ENCODE measurements around the gene GRHPR. TPM values are rescaled to one million over a fixed set of nuclear protein-coding genes. Genes with fewer than 3 reads are reported as not detected.
A peak's percentile ranks its signal among the peaks of the same experiment; 100 is the strongest.

GRHPR gene
- polyA plus RNA-seq, 3 donors from 2014 or later: 78.3 to 141 (median 84.9) TPM

DNA sequence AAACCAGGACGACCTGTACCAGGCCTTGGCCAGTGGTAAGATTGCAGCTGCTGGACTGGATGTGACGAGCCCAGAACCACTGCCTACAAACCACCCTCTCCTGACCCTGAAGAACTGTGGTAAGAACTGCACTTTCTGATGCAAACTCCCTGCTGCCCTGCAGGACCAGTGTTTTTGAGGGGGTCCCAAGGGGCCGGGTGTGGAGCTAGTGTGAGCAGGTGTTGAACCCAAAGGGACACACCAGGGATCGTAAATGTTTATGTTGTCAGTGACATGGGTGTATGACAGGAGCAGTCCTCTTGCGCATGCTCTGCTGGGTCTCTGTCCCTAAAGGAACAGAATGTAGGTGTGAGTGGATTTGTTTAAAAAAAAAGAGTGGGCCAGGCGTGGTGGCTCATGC, 9.5 kb downstream of the GRHPR start:
- DNase-seq: no peak
- Mint-ChIP-seq H3K4me3 (no peak overlapping the region), H3K27me3 (ENCODE audit: low read depth in 3 of 3) (peaks cover 0 to 2% (median 0%) of the 10 kb centered on the region in 3 donors), H3K4me1 (peaks cover 8% of the 10 kb centered on the region in 2 donors), H3K36me3 (peaks cover 2 to 16% (median 3%) of the 10 kb centered on the region in 3 donors), H3K9me3 (no peaks in the 10 kb centered on the region), H3K27ac (peak overlapping the region in 3 of 6 donors; percentile 45 to 77 (median 62))

DNA sequence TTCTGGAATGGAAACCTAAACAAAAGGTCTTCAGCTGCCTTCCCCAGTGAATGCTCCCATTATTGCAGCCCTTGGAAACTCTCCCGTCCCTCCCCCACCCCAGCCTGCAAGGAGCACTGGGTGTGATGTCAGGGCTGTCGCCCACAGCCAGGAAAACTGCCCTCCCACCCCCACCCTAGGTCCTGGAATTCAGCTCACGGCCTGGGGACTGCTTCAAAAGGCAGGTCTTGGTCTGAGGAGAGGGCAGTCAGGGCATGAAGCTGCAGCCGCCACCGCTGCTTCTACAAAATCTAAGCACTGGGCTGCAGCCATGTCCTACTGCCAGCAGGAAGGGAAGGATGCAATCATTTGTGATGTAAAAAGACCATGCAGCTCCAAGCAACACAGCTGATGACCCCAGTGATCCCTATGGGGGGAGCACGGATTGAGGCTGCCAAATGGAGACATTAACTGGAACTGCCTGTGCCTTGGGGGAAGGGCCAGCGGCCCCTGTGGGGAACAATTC, 11.4 kb downstream of the GRHPR start:
- Mint-ChIP-seq H3K4me1 (peaks cover 8% of the 10 kb centered on the region in 2 donors), H3K27ac (no peak overlapping the region), H3K9me3 (no peaks in the 10 kb centered on the region), H3K36me3 (peaks cover 0 to 13% (median 5%) of the 10 kb centered on the region in 3 donors), H3K27me3 (ENCODE audit: low read depth in 3 of 3) (peaks cover 0 to 2% (median 0%) of the 10 kb centered on the region in 3 donors), H3K4me3 (no peak overlapping the region)
- DNase-seq: no peak

DNA sequence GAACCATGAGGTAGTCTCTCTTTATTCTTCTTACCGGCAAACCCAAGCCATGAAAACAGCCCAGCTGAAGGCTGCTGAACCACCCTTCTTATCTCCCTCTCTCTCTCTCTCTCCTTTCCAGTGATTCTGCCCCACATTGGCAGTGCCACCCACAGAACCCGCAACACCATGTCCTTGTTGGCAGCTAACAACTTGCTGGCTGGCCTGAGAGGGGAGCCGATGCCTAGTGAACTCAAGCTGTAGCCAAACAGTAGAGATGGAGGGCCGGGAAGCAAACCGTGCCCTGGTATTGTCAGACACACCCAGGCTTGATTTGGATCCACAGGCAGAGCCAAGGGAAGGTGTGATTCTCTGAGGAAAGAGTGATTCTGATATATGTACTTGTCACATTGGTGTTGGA, 14.0 kb downstream of the GRHPR start:
- DNase-seq: no peak
- peak overlapping the region in 1 of 6 donors; percentile 19 for H3K27ac Mint-ChIP-seq
- H3K4me1 Mint-ChIP-seq: peaks cover 8% of the 10 kb centered on the region in 2 donors
- H3K36me3 Mint-ChIP-seq: peaks cover 0 to 23% (median 5%) of the 10 kb centered on the region in 3 donors
- peaks cover 0 to 2% (median 0%) of the 10 kb centered on the region in 3 donors for H3K27me3 Mint-ChIP-seq (ENCODE audit: low read depth in 3 of 3)
- no peak overlapping the region for H3K4me3 Mint-ChIP-seq
- no peaks in the 10 kb centered on the region for H3K9me3 Mint-ChIP-seq

DNA sequence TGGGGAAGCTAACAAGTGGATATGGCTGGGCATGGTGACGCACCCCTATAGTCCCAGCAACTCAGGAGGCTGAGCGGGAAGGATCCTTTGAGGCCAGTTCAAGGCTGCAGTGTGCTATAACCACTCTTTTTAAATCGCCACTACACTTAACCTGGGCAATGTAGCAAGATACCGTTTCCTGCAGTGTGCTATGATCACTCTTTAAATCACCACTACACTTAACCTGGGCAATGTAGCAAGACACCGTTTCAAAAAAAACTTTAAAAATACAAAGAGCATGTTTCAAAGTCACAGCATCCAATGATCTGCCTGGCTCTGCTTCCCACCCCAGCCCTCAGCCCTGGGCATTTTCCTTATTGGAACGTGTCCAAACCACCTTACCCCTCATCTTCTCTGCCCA, 14.5 kb downstream of the GRHPR start:
- peaks cover 8% of the 10 kb centered on the region in 2 donors for H3K4me1 Mint-ChIP-seq
- no peaks in the 10 kb centered on the region for H3K9me3 Mint-ChIP-seq
- peaks cover 0 to 27% (median 5%) of the 10 kb centered on the region in 3 donors for H3K36me3 Mint-ChIP-seq
- peaks cover 0 to 2% (median 0%) of the 10 kb centered on the region in 3 donors for H3K27me3 Mint-ChIP-seq (ENCODE audit: low read depth in 3 of 3)
- peak overlapping the region in 1 of 6 donors; percentile 29 for H3K27ac Mint-ChIP-seq
- no peak for DNase-seq
- H3K4me3 Mint-ChIP-seq: no peak overlapping the region

DNA sequence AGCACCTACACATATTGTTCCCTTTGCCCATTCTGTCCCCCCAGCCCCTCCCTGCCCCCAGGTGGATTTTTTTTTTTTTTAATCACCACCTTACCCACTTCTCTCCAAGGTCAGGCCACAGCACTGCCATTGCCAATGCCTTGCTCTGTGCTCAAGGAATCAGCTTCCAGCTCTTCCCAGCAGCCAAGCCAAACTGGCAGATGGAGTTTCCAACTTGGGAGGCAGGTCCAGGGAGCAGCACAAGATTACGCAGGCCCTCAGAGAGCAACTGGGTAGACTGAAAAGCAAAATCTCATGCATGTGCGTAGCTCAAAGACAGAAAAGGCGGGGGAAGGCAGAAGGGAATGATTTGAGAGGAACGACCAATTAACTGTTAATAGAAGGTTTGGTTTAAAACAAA, 15.1 kb downstream of the GRHPR start:
- peaks cover 0 to 2% (median 0%) of the 10 kb centered on the region in 3 donors for H3K27me3 Mint-ChIP-seq (ENCODE audit: low read depth in 3 of 3)
- H3K4me1 Mint-ChIP-seq: peaks cover 4 to 6% of the 10 kb centered on the region in 2 donors
- no peak overlapping the region for H3K4me3 Mint-ChIP-seq
- H3K27ac Mint-ChIP-seq: no peak overlapping the region
- no peaks in the 10 kb centered on the region for H3K9me3 Mint-ChIP-seq
- peaks cover 0 to 27% (median 5%) of the 10 kb centered on the region in 3 donors for H3K36me3 Mint-ChIP-seq
- DNase-seq: no peak

DNA sequence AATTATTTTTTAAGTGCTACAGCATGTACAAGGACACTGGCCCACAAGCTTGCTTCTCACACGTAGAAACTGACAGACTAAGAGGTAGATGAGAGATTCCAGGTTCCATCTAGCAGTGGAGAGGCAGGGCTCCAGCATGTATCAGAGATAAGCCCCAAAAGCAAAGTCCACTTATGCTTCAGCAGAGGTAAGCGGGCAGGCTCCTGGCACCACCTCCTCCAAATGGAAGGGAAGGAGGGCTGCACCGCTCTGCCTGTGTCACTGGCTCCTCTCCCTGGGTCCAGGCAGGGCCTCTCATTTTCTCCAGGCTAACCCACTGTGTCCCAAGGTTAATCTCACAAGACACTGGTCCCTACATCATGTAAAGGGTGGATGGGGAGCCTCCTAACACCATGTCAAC, 15.9 kb downstream of the GRHPR start:
- H3K36me3 Mint-ChIP-seq: peaks cover 0 to 27% (median 5%) of the 10 kb centered on the region in 3 donors
- H3K9me3 Mint-ChIP-seq: no peaks in the 10 kb centered on the region
- no peak overlapping the region for H3K27ac Mint-ChIP-seq
- H3K4me3 Mint-ChIP-seq: no peak overlapping the region
- no peak for DNase-seq
- peaks cover 0 to 2% of the 10 kb centered on the region in 2 donors for H3K4me1 Mint-ChIP-seq
- peaks cover 0 to 2% (median 0%) of the 10 kb centered on the region in 3 donors for H3K27me3 Mint-ChIP-seq (ENCODE audit: low read depth in 3 of 3)

DNA sequence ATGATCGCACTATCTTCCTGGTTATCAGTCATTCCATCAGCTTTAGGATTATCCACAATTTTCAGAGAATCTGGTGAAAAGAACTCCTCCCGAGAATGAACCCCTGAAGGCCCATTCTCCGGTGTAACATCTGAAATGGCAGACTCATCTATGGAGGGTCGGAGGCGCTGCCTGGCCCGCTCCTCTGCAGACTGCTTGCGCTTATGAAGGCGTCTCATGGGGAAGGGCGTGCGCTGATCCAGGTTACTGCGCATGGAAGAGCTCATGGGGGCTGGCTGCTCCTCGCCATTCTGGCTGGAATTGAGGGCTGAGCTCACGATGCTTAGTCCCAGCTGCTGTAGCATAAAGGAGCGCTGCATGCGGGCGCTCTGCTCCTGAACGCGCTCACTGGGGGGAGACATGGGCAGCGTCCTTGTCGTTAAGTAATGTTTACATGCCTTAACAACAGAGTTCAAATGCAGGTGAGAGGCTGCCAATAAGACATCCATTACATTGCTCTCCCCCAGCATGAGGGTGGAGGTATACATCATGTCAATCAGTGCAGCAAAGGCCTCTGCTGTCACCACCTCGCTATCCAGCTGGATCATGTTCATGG, 19.4 kb downstream of the GRHPR start:
- no peak overlapping the region for H3K27ac Mint-ChIP-seq
- peaks cover 0 to 25% (median 5%) of the 10 kb centered on the region in 3 donors for H3K36me3 Mint-ChIP-seq
- no peaks in the 10 kb centered on the region for H3K9me3 Mint-ChIP-seq
- peaks cover 0 to 2% (median 0%) of the 10 kb centered on the region in 3 donors for H3K27me3 Mint-ChIP-seq (ENCODE audit: low read depth in 3 of 3)
- no peak for DNase-seq
- peaks cover 3 to 14% of the 10 kb centered on the region in 2 donors for H3K4me1 Mint-ChIP-seq
- no peak overlapping the region for H3K4me3 Mint-ChIP-seq

DNA sequence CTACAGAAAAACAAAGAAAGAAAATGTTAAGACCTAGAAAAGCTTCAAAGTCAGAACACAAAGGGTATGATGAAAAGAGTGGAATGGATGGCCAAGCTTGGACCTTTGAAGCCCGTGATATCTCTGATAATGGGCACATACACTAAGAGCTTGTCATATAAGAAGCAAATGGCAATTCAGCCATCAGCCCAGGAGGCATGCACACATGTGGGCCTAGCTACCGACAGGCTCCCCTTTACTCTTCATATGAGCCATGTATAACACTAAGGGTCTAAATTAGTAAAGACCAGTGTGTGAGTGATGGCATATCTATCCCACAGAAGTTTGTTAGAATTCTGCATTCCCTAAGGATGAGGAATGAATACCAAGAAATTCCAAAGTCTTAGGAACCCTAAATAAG, 20.1 kb downstream of the GRHPR start:
- peaks cover 0 to 20% (median 0%) of the 10 kb centered on the region in 3 donors for H3K36me3 Mint-ChIP-seq
- no peak overlapping the region for H3K4me3 Mint-ChIP-seq
- no peak overlapping the region for H3K27ac Mint-ChIP-seq
- H3K9me3 Mint-ChIP-seq: no peaks in the 10 kb centered on the region
- H3K27me3 Mint-ChIP-seq (ENCODE audit: low read depth in 3 of 3): no peaks in the 10 kb centered on the region
- H3K4me1 Mint-ChIP-seq: peaks cover 3 to 20% of the 10 kb centered on the region in 2 donors
- no peak for DNase-seq

DNA sequence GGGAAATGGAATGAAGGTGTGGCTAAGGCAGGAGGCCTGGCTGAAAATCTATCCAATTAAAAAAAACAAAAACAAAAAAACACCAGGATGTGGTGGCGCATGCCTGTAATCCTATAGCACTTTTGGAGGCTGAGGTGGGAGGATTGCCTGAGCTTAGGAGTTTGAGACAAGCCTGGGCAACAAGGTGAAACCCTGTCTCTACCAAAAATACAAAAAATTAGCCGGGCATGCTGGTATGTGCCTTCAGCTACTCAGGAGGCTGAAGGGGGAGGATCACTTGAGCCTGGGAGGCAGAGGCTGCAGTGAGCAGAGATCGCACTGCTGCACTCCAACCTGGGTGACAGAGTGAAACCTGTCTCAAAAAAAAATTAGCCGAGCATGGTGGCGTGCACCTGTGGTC, 21.1 kb downstream of the GRHPR start:
- peaks cover 0 to 20% (median 0%) of the 10 kb centered on the region in 3 donors for H3K36me3 Mint-ChIP-seq
- peaks cover 3 to 28% of the 10 kb centered on the region in 2 donors for H3K4me1 Mint-ChIP-seq
- no peaks in the 10 kb centered on the region for H3K27me3 Mint-ChIP-seq (ENCODE audit: low read depth in 3 of 3)
- DNase-seq: no peak
- H3K4me3 Mint-ChIP-seq: no peak overlapping the region
- H3K9me3 Mint-ChIP-seq: no peaks in the 10 kb centered on the region
- H3K27ac Mint-ChIP-seq: no peak overlapping the region

DNA sequence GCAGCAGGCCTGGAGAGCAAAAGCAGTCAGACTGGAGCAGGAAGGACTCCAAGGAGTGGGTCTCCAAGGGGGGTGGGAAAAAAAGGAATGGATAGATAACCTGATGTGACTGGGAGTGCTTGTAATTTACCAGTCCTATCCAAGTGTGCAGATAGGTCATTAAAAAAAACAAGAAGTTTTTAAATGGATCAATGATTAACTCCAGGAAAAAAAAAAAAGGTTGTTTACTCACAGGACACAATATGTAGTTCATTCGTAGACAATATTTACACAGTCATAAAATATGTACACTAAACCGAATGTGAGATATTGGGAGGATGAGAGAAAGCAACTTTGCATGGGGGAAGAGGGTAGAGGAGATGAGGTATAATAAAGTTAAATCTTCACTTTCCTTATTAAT, 22.4 kb downstream of the GRHPR start:
- Mint-ChIP-seq H3K4me3 (no peak overlapping the region), H3K4me1 (peaks cover 3 to 28% of the 10 kb centered on the region in 2 donors), H3K27me3 (ENCODE audit: low read depth in 3 of 3) (no peaks in the 10 kb centered on the region), H3K27ac (no peak overlapping the region), H3K9me3 (no peaks in the 10 kb centered on the region), H3K36me3 (peaks cover 0 to 17% (median 3%) of the 10 kb centered on the region in 3 donors)
- DNase-seq: no peak

DNA sequence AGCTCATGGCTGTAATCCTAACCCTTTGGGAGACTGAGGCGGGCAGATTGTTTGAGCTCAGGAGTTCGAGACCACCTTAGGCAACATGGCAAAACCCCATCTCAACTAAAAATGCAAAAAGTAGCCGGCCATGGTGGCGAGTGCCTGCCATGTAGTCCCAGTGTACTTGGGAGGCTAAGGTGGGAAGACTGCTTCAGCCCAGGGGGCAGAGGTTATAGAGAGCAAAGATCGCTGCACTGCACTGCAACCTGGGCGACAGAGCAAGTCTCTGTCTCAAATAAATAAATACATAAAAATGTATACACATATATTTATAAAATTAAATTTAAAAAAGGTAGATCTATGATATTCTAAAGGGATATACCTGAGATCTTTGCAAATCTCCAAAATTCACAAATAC, 23.3 kb downstream of the GRHPR start:
- no peak overlapping the region for H3K27ac Mint-ChIP-seq

DNA sequence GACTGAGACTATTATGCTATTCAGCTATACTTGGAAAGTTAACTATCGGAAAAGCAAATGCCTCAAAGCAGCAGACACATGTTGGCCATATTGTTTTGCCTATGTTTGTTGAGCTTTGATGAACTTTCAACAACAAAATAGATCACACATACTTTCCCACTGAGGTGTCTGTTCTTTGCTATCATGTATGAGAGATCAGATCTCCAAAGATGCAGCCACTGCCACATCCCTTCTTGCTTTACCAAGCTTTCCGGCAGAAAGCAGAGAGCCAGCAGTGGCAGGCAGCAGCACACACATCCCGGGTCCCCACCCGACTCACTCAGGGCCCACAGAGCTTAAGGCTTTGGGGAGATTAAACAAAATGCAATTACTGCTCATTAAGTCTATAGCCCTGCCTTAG, 23.9 kb downstream of the GRHPR start:
- Mint-ChIP-seq H3K9me3 (no peaks in the 10 kb centered on the region), H3K27me3 (ENCODE audit: low read depth in 3 of 3) (no peaks in the 10 kb centered on the region), H3K4me3 (no peak overlapping the region), H3K36me3 (peaks cover 0 to 17% (median 8%) of the 10 kb centered on the region in 3 donors), H3K4me1 (peaks cover 3 to 28% of the 10 kb centered on the region in 2 donors), H3K27ac (peak overlapping the region in 2 of 6 donors; percentile 61 to 66)
- DNase-seq: no peak

More for the DNA sequence above, 23.3 kb downstream of the GRHPR start:
- H3K4me1 Mint-ChIP-seq: peaks cover 3 to 28% of the 10 kb centered on the region in 2 donors
- no peak overlapping the region for H3K4me3 Mint-ChIP-seq
- H3K27me3 Mint-ChIP-seq (ENCODE audit: low read depth in 3 of 3): no peaks in the 10 kb centered on the region
- H3K36me3 Mint-ChIP-seq: peaks cover 0 to 20% (median 8%) of the 10 kb centered on the region in 3 donors
- no peak for DNase-seq
- H3K9me3 Mint-ChIP-seq: no peaks in the 10 kb centered on the region

DNA sequence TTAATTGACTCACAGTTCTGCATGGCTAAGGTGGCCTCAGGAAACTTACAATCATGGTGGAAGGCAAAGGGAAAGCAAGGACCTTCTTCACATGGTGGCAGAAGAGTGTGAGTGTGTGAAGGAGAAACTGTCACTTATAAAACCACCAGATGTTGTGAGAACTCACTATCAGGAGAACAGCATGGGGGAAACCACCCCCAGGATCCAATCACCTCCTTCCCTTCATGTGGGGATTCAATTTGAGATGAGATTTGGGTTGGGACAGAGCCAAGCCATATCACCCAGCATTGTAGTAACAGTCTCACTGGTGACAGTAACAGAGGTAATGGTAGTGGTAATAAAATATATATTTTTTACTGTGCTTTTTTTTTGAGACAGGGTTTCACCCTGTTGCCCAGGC, 24.6 kb downstream of the GRHPR start:
- H3K27me3 Mint-ChIP-seq (ENCODE audit: low read depth in 3 of 3): no peaks in the 10 kb centered on the region
- H3K36me3 Mint-ChIP-seq: peaks cover 0 to 11% (median 8%) of the 10 kb centered on the region in 3 donors
- no peak for DNase-seq
- no peak overlapping the region for H3K4me3 Mint-ChIP-seq
- H3K27ac Mint-ChIP-seq: peak overlapping the region in 1 of 6 donors; percentile 61
- H3K4me1 Mint-ChIP-seq: peaks cover 3 to 28% of the 10 kb centered on the region in 2 donors
- no peaks in the 10 kb centered on the region for H3K9me3 Mint-ChIP-seq

DNA sequence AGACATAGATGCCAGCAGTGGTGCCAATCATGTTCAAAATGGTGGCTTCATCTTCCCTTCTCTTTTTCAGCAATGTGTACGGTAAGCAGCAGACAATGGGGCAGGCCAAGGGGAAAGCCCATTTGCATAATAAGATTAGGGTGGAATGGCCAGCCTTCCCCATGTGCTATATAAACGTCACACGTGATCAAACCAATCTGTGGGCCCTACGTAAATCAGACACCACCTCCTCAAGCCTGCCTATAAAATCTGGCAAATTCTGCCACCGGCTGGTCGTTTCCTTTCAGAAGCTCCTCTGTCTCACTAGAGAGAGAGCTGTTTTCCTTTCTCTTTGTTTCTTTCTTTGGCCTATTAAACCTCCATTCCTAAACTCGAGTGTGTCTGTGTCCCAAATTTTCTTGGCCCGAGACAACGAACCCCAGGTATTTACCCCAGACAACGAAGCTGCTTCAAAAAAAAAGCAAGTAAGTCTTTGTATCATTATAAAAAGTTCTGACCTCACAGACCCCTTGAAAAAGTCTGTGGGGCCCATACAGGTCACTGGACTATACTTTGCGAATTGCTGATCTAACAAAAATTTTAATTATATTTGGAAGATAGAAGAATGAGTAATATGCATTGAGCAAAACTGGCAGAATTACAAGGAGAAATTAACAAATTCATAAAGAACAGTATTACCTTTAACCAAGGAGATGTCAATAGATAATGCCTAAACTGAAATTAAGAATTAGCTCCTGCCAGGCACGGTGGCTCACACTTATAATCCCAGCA, 27.6 kb downstream of the GRHPR start:
- Mint-ChIP-seq H3K27me3 (ENCODE audit: low read depth in 3 of 3) (no peaks in the 10 kb centered on the region), H3K4me3 (no peak overlapping the region), H3K36me3 (peaks cover 0 to 8% (median 5%) of the 10 kb centered on the region in 3 donors), H3K9me3 (no peaks in the 10 kb centered on the region), H3K4me1 (peaks cover 8 to 28% of the 10 kb centered on the region in 2 donors), H3K27ac (no peak overlapping the region)
- DNase-seq: no peak

Measured in immature natural killer cell (primary cell).